Sigmoid colon (tissue), 3 donors: Measurements from ENCODE around the gene STX7.

Experiments
- CTCF ChIP-seq, 4 experiments: fragments of 450-650 bp in 3 of 4; fragments of 200-600 bp in 1 of 4; IDR thresholded peaks; one replicate each; pipeline ENCODE4 v1.5.1; 2016 to 2019; ENCODE audit warnings: antibody characterized with exemption in 4 of 4, mild to moderate bottlenecking in 3 of 4, moderate library complexity in 2 of 4
- POLR2A ChIP-seq, 2 donors: fragments of 450-650 bp; IDR thresholded peaks; one replicate each; pipeline ENCODE4 v1.6.1; 2016; ENCODE audit warnings: antibody characterized with exemption in 2 of 2, mild to moderate bottlenecking in 2 of 2, moderate library complexity in 2 of 2

DNA sequence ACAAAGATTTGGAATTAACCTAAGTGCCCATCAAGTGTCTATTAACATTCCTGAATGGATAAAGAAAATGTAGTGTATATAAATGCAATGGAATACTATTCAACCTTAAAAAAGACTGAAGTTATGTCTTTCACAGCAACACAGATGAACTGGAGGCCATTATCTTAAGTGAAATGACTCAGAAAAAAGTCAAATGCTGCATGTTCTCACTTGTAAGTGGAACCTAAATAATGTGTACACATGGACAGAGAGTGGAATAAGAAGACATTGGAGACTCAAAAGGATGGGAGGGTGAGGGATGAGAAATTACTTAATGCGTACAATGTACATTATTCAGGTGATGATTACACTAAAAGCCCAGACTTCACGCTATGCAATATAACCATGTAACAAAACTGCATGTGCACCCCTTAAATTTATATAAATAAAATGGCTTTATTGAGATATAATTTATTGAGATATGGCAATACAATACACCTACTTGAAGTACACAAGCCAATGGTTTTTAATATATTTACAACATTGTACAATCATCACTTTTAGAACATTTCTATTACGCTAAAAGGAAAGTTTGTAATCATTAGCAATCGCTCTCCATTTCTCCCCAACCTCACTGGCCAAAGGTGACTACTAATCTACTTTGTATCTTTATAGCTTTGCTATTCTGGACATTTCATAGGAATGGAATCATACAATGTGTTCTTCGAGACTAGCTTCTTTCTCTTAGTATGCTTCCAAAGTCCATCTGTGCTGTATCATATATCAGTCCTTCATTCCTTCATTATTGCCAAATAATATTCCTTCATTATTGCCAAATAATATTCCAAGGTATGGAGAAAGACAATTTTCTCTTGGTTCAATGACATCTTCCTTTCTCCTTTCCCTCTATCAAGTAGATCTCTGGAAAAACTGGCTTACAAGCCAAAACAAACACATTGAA is 5.8 kb downstream of the STX7 start:
- TF ChIP-seq CTCF (IDR thresholded peaks at IDR 0.05) (no peak), POLR2A (IDR thresholded peaks at IDR 0.05) (no peak)
